IPS DF 19.7 (cell line): ENCODE data around the gene GIMAP5.
"Not testable (repeated sequence)": the region's sequence is repeated elsewhere in the genome, so short reads cannot be mapped to it uniquely, and the experiment has no call there.

Source experiments
- DNase-seq: peaks from one replicate; pipeline ENCODE4 v3.0.0-alpha.2; 2013; ENCODE audit warnings: low read depth, low spot score

Gene GIMAP5

GRCh38 chr7:150774131-150774530, 36.9 kb downstream of the GIMAP5 start:
- DNase-seq: not testable (repeated sequence)

- no peak for DNase-seq
Observed at GRCh38 chr7:150778014-150778737, 41.0 kb downstream of the GIMAP5 start.

DNA sequence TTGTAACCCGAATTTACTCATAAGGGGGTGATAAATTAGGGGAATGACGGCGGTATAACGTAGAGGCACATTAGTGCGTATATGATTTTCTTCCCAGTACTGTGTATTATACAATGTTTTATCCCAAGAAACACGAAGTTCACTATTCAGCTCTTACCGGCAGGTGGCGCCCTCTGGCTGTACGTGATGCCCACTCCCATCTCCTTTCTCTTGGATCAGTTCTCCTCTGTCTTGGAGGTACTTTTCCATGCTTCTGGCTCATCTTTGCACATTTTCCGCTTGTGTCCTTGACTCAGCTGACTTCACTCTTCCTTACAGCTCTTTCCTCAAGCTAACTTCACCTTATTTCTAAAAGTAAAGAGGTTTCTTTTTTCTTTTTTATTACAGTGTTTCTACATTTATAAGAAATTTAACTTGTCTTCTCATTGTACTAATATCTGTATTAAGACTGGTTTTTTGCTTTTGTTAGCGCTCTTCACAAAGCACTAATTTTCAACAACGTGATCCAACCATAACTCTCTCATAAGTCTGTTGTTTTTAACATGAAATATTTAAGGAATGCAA, 41.6 kb downstream of the GIMAP5 start:
- DNase-seq: no peak

DNA sequence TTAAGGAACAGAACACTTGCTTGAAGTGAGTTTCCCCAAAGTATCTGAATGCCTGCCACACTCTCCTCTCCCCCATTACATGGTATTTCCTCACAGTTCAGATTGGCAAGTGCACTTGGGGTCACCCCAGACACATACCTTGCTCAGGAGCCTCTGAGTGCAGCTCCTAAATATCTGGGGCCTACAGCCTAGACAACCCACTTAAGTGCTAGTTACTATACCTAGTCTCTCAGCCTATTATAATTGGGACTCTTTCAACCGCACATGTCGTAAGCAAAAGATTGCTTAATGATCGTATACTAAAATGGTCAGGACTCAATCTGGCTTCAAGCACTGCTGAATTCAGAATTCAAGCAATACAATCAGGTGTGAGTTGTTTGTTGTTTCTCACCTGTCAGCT, 43.1 kb downstream of the GIMAP5 start:
- DNase-seq: no peak

DNA sequence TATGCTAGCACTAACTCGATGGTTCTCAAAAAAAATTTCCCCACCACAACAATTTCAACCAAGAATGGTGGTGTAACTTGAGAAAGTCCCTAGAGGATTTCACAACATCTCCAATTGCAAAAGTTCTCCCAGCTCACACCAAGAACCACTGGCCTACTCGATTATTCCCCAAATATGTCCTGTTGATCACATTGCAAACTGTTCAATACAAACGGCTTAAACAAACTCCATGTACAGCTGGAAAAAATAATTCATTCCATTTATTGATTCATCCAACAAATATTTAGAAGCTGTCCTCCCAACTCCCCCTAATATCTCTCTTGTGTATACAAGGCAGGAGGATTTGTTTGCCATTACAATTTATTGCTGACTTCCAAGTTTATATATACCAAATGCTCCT, 43.9 kb downstream of the GIMAP5 start:
- no peak for DNase-seq

- DNase-seq: no peak
Observed at GRCh38 chr7:150781961-150782360, 44.7 kb downstream of the GIMAP5 start.

DNA sequence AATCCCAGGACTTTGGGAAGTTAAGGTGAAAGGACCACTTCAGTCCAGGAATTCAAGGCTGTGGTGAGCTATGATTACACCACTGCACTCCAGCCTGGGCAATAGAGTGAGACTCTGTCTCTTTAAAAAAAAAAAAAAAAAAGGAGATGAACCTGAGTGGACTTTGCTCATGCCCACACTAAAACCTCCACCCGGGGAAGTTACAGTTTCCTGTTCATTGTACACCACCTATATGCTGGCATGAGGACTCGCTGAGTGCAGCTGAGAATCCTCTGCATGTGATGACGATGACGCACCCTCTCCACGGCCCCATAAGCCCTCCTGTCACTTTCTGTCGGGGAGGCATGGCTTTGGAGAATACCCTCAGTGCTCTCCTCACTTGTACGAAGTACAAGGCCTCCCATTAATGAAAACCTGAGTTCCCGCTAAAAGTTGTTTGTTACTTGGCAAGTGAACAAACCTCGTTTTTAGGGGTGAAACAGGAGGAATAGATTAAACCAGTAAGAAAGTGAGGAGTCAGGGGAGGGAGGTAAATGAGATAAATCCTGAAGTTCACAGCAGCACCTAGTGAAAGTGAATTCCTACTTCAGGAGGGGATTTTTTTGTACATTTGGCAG, 47.0 kb downstream of the GIMAP5 start:
- DNase-seq: no peak

GRCh38 chr7:150784954-150785353, 47.7 kb downstream of the GIMAP5 start:
- DNase-seq: no peak

DNA sequence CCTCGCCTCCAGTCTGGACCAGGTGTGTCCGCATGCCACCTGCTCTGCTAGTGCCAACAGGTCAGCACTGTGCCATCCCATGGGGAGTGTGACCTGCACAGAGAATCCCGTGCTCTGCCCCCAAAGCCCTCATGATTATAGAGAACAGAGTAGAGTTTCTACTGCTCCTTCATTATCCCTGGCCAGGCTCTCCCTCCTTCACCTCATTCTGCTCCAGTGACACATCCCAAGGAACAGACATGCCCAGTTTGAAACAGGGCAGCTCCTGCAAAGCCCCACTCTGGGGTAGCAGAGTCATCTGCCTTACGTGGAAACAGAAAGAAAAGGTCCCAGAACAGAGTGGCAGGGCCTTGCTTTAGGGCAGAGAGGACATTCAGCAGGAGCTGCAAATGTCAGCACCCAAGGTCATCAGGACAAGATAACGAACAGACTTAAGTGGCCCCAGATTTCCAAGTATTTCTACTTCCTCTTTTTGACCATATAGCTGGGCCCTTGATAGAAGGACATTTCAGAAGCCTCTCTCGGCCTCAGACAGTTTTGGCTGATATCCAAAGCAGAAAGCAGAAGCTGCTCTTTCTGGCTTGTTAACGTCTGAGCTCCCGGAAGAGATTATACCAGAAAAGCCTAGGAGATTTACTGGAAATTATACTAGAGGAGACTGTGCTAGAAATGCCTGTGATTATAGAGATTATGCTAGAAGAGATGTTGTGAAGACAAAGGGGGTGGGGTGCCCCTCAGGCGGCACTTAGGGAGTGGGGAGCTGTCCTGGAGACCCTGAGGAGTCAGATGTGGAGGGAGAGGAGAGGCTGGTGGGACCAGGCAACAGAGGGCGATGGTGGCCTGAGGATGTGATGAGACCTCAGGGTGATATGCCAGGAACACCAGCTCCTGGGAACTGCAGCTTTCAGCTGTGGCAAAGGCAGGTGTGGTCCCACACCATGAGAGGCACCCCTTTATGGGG, 50.4 kb downstream of the GIMAP5 start:
- DNase-seq: no peak

DNA sequence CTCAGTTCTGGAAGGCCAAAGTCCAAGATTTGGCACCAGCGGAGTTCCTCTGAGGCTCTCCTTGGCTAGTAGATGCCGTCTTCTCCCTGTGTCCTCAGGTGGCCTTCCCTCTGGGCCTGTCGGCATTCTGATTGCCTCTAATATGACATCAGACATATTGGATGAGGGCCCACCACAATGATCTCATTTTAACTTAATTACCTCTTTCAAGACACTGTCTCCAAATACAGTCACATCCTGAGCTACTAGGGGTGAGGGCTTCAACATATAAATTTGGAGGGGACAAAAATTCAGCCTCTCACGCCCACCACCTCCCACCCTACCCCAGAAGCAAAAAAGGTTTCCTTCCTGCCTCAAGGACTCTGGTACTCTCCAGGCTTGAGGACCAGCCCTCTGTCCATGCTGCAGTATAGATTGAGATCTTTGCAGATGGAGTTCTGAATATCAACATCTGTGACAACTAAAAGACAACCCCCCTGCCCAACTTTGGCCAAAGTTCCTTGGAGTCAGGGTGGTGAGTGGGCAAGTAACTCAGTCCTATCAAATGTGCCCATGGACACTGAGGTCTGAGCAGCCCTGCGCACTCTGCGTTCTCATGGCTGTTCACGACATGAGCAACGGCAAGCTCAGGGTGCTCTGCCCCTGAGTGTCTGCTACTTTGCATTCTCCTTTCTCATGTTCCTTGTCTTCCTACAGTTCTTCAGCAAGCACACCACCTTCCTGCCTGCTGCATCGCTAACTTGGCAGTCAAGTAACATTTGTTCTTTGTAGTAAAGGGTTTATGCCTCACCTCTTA, 51.5 kb downstream of the GIMAP5 start:
- DNase-seq: no peak

- DNase-seq: no peak
Observed at GRCh38 chr7:150790416-150791075, 53.3 kb downstream of the GIMAP5 start.

- DNase-seq: no peak
Observed at GRCh38 chr7:150791304-150791703, 54.1 kb downstream of the GIMAP5 start.

- DNase-seq: no peak
Observed at GRCh38 chr7:150791746-150792452, 54.7 kb downstream of the GIMAP5 start.
